Measurements from ENCODE around the gene ADD2.

The ADD2 gene

GRCh38 chr2:70685771-70686171 lies 82.2 kb downstream of the ADD2 start:
- H3K4me3 ChIP-seq (replicated peaks in 1 of 2; ENCODE audit: low read depth in 2 of 2, low read length in 2 of 2), result no peak overlapping the region
- DNase-seq (ENCODE audit: low read depth in 2 of 2), result no peak
- no peak for TF ChIP-seq CTCF (IDR thresholded peaks at IDR 0.05; ENCODE audit: low read depth, low read length)

GRCh38 chr2:70684846-70685622 lies 83.0 kb downstream of the ADD2 start:
- no peak overlapping the region for H3K4me3 ChIP-seq (replicated peaks in 1 of 2; ENCODE audit: low read depth in 2 of 2, low read length in 2 of 2)
- TF ChIP-seq CTCF (IDR thresholded peaks at IDR 0.05; ENCODE audit: low read depth, low read length), result no peak
- no peak for DNase-seq (ENCODE audit: low read depth in 2 of 2)

GRCh38 chr2:70683455-70683854 lies 84.5 kb downstream of the ADD2 start:
- no peak overlapping the region for H3K4me3 ChIP-seq (replicated peaks in 1 of 2; ENCODE audit: low read depth in 2 of 2, low read length in 2 of 2)
- DNase-seq (ENCODE audit: low read depth in 2 of 2), result no peak
- TF ChIP-seq CTCF (IDR thresholded peaks at IDR 0.05; ENCODE audit: low read depth, low read length), result no peak

- no peak overlapping the region for H3K4me3 ChIP-seq (replicated peaks in 1 of 2; ENCODE audit: low read depth in 2 of 2, low read length in 2 of 2)
- DNase-seq (ENCODE audit: low read depth in 2 of 2), result no peak
- no peak for TF ChIP-seq CTCF (IDR thresholded peaks at IDR 0.05; ENCODE audit: low read depth, low read length)
Measured at GRCh38 chr2:70680735-70681134, 87.3 kb downstream of the ADD2 start.

- TF ChIP-seq CTCF (IDR thresholded peaks at IDR 0.05; ENCODE audit: low read depth, low read length), result no peak
- no peak overlapping the region for H3K4me3 ChIP-seq (replicated peaks in 1 of 2; ENCODE audit: low read depth in 2 of 2, low read length in 2 of 2)
- DNase-seq (ENCODE audit: low read depth in 2 of 2), result peak in 1 of 2 donors; percentile 39
Measured at GRCh38 chr2:70679259-70679658, 88.7 kb downstream of the ADD2 start.

- no peak overlapping the region for H3K4me3 ChIP-seq (replicated peaks in 1 of 2; ENCODE audit: low read depth in 2 of 2, low read length in 2 of 2)
- no peak for DNase-seq (ENCODE audit: low read depth in 2 of 2)
- no peak for TF ChIP-seq CTCF (IDR thresholded peaks at IDR 0.05; ENCODE audit: low read depth, low read length)
Measured at GRCh38 chr2:70678576-70679143, 89.3 kb downstream of the ADD2 start.

Data from cardiac fibroblast (primary cell).